ENCODE measurements around the gene ITGB2.
"Not testable (repeated sequence)": the region's sequence is repeated elsewhere in the genome, so short reads cannot be mapped to it uniquely, and the experiment has no call there.

- TF ChIP-seq CTCF (conservative IDR thresholded peaks at IDR 0.05; ENCODE audit: low read depth, low read length); EZH2 (IDR thresholded peaks at IDR 0.05; ENCODE audit: low read length, unreplicated experiment); EZH2phosphoT487 (IDR thresholded peaks at IDR 0.05; ENCODE audit: borderline replicate concordance, low read length): not testable (repeated sequence)
Measured at GRCh38 chr21:44912506-44913412, 7.9 kb downstream of the ITGB2 start.
